NCI-H226 (cell line): ENCODE data around the gene CEP135.
"Not testable (repeated sequence)": the region's sequence is repeated elsewhere in the genome, so short reads cannot be mapped to it uniquely, and the experiment has no call there.

Source experiments
- DNase-seq: peaks from one replicate; pipeline ENCODE4 v3.0.0-alpha.2; 2015

CEP135 gene, protein sequence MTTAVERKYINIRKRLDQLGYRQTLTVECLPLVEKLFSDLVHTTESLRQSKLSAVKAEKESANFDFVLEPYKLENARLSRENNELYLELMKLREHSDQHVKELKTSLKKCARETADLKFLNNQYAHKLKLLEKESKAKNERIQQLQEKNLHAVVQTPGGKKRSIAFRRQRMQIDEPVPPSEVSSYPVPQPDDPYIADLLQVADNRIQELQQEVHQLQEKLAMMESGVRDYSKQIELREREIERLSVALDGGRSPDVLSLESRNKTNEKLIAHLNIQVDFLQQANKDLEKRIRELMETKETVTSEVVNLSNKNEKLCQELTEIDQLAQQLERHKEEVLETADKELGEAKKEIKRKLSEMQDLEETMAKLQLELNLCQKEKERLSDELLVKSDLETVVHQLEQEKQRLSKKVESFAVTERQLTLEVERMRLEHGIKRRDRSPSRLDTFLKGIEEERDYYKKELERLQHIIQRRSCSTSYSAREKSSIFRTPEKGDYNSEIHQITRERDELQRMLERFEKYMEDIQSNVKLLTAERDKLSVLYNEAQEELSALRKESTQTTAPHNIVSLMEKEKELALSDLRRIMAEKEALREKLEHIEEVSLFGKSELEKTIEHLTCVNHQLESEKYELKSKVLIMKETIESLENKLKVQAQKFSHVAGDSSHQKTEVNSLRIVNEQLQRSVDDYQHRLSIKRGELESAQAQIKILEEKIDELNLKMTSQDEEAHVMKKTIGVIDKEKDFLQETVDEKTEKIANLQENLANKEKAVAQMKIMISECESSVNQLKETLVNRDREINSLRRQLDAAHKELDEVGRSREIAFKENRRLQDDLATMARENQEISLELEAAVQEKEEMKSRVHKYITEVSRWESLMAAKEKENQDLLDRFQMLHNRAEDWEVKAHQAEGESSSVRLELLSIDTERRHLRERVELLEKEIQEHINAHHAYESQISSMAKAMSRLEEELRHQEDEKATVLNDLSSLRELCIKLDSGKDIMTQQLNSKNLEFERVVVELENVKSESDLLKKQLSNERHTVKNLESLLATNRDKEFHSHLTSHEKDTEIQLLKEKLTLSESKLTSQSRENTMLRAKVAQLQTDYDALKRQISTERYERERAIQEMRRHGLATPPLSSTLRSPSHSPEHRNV

DNA sequence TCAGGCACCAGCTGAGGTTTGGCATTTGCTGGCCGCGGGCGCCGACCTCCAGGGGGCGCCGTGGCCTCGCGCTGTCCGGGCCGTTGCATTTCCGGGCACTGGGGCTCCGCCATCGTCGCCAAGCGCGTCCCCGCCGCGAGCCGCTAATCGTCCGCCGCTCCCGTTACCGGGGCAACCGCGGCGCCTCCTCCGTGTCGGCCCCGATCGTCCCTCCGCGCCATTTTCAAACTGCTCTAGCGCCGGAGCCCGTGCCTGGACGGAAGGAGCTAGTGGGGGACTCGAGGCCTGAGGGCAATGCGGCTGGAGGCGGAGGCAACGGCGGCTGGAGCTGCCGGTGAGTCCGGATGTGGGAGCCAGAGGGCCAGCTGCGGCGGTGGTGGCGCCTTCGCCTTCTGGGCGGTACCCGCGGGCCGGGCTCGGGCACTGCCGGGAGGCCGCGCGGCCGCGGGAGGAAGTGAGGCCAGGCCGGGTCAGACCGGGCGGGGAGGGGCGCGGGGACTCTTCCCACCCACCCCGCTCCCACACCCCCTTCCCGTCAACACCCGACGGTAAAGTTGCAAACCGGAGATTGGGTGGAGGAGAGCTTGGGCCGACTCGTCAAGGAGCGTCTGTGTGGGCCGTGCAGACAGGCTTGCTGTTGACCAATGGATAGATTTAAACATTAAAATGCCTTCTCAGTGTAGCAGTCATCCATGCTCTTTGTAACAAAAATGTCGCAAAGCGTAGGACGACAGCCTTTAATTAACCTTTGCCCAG lies at the start of gene CEP135:
Gene CEP135, plus strand, starts transcription at position 220 of the 756 bp plus-strand sequence. CDS start 3,186 bp downstream, outside the sequence.
- peak; percentile 70 for DNase-seq

DNA sequence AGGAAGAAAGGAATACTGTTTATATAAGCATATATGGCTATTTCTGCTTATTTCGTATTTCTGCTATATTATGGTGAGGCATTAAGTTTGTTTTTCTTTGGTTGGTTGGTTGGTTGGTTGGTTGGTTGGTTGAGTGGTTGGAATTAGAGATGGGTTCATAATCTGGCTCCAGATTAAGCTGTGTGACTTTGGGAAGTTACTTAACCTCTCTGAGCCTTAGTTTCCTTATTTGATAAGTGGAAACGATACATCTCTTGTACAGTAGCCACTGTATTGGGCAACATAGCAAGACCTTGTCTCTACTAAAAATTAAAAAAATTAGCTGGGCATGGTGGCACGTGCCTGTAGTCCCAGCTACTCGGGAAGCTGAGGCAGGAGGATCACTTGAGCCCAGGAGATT lies 46.1 kb upstream of the CEP135 start:
- DNase-seq: no peak

DNA sequence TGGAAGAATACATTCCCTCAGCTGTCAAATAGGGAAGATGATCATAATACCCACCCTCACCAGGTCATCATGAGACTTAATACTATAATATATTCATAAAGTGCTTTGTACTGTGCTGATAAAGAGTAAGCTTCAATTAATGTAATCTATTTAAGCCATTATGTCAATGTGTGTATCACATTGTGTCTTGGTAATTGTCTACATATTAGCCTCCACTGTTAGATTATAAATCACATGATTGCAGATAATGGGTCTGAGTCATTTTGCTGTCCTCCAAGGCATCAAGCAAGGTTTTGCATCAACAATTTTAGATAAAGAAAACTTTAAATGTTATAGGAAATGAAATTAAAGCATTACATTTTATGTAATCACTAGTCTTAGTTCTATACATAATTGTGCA lies 45.2 kb upstream of the CEP135 start:
- DNase-seq: no peak

DNA sequence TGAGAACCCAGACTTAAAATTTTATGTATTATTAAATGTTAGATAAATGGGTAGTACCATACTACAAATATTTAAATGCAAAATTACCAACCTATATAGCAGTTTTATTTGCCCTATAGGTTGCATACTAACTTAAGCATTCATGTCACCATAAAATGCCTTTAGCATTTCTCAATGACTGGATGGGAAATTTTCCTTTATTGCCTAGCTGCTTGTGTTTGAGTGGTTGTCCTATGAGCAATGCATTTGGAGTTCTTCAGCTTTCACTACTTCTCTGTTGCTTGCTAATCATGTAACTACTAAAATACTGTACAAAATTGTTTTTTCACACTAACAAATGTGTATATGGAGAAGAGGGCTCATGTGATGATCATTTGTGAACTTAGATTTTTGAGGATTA lies 44.2 kb upstream of the CEP135 start:
- no peak for DNase-seq

DNA sequence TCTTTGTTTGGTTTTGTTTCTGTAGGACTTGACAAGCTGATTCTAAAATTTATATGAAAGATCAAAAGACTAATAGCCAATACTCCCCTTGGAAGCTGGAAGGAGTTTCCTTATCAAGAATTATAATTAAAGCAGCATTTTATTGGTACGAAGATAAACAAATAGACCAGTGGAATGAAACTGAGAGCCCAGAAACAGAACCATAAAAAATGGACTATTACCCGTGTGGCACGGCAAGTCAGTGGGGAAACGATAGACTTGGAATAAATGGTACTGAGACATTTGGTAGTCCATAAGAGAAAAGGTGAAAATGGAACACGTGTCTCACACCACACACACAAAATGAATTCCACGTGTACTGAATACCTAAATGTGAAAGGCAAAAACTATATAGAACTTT lies 42.4 kb upstream of the CEP135 start:
- DNase-seq: no peak

DNA sequence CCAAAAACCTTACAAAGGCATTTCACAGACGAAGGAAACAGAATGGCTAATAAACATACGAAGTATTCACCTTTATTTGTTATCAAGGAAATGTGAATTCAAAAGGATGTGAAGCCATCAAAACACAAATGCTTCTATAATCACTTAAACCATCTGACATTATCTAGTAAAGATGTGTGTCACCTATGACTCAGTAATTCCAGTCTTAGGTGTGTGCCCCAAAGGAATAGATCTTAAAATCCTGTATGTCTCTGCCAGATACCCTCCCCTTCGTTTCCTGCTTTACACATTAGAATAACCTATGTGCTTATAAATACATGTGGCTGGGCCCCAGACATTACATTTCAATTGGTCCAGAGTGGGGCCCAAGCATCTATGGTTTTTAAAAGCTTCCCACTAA lies 41.8 kb upstream of the CEP135 start:
- peak; percentile 24 for DNase-seq

DNA sequence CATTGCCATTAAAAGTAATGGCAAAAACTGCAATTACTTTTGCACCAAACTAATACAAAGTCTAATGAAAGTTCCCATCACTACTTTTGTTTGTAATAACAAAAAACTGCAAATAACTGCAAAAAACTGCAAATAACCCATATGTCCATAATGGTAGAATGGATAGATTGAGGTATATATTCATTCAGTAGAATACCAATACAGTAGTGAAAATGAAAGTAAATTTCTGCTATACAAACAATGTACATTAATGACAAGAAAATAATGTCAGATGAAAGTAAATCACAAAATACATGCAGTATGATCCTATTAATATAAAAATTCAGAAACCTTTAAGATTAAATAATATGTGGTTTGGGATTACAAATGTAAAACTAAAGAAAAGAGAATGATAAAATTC lies 41.3 kb upstream of the CEP135 start:
- no peak for DNase-seq

DNA sequence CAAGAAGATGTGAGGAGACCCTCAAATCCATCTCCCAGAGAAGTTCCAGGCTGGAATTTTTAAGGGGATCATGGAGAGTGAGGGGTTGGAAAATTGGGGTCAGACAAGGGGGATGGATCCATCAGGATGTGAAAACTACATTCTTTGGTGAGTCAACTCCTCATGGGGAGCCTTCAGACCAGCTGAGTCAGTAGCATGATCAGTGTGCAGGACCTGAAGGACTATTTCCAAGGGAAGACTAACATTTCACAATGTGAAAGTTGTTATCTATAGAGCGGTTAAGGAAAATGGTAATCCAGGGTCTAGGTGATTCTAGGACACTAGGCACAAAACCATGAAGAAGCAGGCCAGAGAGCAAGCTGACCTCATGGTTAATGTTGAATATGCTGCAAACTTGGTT lies 38.6 kb upstream of the CEP135 start:
- DNase-seq: peak; percentile 67

DNA sequence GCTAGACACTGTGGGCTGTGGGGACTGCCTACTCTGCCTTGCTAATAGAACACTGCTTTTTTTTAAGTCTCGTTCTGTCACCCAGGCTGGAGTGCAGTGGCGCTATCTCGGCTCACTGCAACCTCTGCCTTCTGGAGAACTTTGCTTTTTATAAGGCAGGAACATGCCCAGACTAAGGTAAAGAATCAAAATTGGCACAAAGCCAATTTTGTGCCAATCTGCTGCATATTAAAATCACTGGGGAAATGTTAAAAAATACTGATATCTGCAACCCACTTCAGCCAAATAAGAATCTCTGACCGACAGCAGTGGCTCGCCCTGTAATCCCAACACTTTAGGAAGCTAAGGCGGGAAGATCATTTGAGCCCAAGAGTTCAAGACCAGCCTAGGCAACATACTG lies 36.5 kb upstream of the CEP135 start:
- DNase-seq: no peak

DNA sequence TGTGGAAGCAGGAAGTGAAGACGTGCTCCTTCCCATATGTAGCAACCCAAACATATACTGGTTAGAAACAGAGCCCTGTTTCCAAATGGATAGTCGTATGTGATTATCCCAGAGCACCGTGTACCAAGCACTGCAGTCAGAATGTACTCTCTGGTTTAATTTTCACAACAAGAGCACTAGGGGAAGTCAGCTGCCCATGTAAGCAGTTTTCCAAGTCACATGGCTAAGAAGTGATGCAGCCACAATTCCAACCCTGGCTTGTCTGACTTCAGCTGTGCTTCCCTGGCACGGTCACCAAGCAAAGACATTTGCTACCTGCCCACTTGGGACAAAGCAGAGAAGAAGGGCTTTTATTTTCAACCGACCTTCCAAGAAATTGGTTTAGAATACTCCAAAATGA lies 28.2 kb upstream of the CEP135 start:
- DNase-seq: no peak

DNA sequence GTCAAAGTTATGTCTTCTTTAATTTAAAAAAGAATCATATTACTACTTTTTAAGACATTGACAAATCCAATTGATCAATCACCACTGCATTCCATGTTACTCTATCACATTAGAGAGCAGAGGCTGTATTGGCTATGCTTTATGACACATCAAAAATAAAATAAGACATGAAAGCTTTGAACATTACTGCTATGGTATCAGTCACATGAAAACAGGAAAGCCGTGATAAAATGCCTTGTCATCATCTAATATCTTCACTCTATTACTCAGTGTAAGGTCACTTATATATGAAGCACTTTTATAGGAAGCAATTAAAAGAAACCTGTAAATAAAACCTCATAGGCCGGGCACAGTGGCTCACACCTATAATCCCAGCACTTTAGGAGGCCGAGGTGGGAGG lies 27.7 kb upstream of the CEP135 start:
- no peak for DNase-seq

DNA sequence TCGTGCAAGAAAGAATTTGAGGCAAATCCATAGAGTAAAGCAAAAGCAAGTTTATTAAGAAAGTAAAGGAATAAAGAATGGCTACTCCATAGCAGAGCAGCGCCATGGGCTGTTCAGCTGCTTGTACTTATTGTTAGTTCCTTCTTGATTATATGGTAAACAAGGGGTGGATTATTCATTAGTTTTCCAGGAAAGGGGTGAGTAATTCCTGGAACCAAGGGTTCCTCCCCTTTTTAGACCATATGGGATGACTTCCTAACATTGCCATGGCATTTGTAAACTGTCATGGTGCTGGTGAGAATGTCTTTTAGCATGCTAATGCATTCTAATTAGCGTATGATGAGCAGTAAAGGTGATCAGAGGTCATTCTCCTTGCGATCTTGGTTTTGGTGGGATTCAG lies 23.5 kb upstream of the CEP135 start:
- DNase-seq: no peak

DNA sequence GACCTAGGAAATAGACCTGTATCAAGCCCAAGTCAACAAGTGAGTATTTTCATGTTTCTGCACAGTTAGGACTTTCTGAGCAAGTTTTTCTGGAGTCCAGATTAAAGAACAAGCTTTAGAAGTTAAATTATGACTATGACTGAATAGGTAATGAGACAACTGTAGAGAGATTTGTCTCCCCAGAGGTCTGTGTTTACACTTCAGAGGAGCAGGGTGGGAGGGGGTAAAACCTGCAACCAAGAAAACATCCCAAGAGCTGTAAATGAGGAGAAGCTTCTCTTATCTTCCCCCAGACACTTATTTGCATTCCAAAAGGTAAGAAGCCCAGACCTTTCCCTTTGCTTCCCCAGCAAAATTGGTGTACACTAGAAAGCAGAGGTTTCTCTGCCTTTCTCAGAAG lies 22.1 kb upstream of the CEP135 start:
- no peak for DNase-seq

DNA sequence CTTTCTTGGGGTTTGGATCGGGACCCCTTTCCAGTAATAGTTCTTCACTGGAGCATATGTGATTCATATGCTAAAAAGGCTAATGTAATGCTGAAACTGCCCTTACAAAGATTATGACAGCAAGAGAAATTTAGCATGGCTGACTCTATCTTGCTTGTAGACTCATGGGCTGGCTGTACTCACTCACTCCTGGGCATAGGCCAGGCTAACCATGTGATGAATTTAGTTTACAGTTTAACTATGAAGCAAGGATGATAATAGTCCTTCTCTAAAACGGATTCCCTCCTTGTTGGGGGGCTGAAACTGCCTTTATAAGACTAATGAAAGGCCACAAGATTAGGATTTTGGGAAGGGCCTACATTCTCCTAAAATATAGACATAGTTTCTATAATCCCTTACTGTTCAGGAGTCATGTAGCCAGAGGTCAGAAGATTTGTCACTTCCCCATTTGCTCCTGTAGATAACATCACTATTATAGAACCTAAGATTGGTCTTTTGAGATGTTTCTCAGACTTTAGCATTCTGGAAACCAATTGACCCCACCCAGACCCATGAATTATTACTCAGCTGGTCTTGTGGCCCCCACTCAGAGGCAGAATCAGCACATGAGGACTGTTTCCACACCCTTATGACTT lies 20.8 kb upstream of the CEP135 start:
- peak; percentile 31 for DNase-seq

DNA sequence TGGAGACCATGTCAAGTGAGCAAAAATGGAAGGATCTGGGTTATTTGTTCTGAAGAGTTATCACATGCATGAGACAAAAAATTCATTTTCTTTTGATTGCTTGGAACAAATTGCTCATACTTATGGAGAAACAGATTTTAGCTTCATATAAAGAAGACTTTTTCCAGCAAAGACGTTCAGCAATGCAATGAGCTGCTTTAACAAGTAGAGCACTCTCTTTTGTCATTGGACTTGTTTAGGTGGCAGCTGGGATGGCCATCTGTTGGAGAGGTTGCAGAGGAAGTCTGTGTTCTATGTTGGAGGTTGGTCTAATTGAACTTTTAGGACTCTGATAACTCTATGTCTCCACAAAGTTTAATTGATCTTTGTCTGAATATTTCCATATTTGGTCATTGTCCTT lies 19.9 kb upstream of the CEP135 start:
- DNase-seq: no peak

DNA sequence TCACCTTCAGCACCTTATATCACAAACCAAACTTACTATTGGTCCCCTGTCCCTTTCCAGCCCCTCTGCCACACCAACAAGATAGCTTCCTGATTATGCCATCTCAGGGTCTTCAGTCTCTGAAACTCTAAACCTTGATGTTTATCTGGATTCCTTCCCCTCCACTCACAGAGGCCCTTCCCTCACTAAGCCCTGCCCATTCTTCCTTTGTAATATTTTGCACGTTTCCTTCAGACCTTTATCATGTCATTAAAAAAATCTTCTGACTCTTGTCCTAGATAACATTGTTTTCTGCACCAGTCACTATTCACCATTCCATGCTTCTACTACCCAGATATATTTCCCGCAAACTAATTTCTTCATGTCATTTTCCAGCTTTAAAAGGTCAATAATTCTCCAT lies 17.7 kb upstream of the CEP135 start:
- DNase-seq: no peak

DNA sequence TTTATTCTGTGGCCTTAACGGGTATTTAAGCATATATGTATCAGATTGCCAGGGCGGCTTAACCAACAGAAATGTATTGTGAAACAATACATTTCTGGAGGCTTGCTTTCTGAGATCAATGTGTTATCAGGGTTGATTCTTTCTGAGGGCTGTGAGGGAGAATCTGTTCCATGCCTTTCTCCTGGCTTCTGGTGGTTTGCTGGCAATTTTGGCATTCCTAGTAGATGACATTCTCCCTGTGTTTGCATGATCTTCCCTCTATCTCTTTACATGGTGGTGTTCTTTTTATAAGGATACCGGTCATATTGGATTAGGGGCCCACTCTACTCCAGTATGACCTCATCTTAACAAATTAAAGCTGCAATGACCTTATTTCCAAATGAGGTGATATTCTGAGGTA lies 16.9 kb upstream of the CEP135 start:
- peak; percentile 80 for DNase-seq

DNA sequence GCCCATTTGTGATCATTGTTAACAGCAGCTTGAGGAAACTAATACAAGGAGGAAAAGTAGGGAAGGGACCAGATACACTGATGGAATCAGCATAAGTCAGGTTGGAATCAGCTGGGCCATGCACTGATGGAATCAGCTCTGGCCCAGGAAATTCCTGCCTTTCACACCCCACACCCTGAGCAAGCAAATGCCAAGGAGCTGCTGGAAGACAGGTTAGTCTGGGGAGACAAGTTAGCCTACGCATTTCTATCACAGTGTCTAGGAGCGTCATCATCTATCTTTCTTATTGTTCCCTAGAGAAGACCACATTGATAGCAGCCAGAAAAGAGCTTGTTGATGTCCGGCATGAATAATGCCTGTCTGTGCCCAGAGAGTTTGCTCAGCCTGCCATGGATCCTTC lies 16.2 kb upstream of the CEP135 start:
- DNase-seq: peak; percentile 23

DNA sequence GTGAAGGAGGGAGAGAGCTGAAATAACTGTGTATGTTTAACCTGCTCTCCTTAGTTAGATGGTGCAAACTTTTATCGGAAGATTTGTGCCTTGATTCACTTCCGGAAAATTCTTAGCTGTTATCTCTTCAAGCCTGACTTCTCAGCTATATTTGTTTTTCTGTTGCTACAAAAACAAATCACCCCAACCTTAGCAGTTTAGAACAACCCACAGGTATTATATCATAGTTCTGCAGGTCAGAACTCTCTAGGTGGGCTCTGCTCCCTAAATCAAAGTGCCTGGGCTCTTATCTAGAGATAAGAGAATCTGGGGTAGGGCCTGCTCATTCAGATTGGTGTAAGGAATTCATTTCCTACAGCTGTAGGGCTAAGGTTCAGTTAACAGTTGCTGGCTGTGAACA lies 15.1 kb upstream of the CEP135 start:
- DNase-seq: peak; percentile 79

DNA sequence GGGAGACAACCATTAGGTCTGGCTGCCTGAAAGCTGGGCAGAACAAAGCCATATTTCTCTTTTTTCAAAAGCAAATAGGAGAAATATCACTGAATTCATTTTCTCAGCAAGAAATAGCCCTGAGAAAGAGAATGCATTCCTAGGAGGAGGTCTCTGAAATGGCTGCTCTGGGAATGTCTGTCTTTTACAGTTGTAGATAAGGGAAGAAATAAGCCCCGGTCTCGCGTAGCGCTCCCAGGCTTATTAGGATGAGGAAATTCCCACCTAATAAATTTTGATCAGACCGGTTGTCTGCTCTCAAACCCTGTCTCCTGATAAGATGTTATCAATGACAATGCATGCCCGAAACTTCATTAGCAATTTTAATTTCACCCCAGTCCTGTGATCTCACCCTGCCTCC lies 12.8 kb upstream of the CEP135 start:
- not testable (repeated sequence) for DNase-seq

DNA sequence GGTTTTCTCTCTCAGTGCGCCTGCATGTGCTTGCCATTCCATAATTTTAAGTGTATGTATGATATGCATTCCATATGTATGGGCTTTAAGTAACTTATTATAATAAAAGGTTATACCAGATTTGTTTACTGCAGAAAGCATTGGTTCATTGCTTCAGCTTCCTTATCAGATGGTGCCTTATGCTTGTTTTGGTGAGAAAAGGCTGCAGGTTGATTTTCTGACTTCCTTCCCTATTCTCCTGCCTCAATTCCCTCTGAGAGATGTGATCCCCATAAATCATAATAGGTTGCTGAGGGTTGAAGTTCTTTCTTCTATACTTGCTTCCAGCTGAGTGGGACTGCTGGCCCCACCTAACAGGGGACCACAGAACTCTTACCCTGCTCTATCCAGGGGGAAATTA lies 10.3 kb upstream of the CEP135 start:
- DNase-seq: no peak

DNA sequence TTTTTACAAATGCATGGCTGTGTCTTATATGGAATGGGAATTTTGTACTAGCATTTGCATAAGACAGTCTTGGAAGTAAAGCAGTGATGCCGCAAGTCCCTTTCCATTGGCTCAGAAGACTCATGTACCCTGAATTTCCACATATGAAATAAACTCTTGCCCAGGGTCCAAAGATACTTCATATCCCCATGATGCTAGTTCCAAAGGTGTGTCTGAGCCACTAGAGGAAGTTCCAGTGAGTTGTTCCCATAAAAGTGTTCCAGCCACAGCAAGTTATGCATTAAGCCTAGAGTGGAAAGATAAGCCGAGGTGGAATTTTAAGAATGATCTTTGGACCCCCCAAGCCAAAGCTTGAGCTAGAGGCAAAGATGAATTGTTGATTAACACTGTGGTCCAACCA lies 9.3 kb upstream of the CEP135 start:
- DNase-seq: no peak
